ENCODE results near the gene TMEM86B.

The TMEM86B gene

GRCh38 chr19:55257461-55258420 lies 29.2 kb upstream of the TMEM86B start:
- peak in 1 of 4 experiments; percentile 25 for DNase-seq (ENCODE audit: low read depth in 4 of 4, low spot score in 1 of 4)

DNA sequence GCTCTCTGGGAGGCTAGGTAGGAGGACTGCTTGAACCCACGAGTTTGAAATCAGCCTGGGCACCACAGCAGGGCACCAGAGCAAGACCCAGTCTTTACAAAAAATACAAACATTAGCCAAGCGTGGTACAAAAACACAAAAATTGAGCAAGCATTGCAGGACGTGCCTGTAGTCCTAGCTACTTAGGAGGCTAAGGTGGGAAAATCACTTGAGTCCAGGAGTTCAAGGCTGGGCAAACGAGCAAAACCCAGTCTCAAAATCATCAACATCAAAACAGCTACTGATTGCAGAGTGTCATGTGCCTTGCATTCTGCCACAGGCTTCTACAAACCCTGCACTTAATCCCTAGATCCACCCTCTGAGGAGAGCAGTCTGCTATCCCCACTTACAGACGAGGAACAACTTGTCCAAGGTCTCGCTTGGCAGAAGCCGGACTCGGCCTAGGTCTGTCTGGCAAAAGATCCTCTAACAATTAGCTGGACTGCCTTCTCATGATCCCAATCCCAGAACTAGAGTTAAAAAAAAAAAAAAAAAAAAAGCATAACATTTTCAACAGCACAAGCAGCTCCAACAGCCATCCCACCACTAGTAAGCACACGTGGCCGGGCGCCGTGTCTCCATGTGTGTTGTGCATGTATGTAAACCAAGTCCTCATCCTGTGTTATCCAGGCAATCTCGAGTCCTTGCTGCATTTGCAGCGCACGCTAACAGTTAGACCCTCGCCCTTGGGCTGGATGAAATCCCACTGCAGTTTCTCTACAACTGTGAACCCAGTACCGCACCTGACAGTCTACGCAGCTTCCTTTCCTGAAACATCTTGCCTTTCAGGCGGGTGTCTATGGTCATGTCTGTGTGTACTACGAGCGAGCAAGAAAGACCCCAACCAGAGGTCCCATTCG lies 28.2 kb upstream of the TMEM86B start:
- DNase-seq (ENCODE audit: low read depth in 4 of 4, low spot score in 1 of 4) = no peak

DNA sequence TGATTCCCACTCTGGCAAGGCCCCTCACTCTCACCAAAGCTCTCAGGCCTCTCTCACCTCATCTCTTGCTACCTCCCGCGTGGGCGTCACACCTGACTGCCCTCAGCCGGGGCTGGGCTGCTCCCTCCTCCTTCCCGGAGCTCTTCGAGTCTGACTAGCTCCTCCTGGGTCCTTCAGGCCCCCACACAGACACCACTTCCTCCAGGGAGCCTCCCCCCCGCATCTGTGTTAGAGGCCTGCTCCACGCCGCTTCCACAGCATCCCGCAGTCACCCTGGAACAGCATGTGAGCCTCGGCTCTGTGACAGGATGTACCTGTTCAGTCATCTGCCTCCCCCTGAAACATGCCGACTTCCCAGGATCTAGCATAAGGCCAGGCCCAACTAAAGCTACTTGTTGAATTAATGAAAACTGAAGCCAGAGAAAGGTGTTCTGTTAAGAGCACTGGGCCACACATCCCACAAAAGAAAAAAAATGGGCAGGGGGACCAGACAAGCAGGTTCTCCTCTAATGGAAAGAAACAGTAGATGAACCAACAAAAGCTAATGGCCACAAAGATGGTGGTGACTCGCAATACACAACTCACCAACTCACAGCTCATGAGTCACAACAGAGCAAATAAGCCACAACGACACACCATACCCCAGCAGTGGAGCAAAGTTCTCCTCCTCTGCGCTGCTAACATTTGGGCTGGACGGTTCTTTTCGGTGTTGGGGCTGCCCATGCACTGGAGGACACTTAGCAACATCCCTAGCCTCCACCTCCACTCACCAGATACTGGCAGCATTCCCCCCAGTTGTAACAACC lies 27.3 kb upstream of the TMEM86B start:
- peak in 2 of 4 experiments; percentile 27 to 64 for DNase-seq (ENCODE audit: low read depth in 4 of 4, low spot score in 1 of 4)

DNA sequence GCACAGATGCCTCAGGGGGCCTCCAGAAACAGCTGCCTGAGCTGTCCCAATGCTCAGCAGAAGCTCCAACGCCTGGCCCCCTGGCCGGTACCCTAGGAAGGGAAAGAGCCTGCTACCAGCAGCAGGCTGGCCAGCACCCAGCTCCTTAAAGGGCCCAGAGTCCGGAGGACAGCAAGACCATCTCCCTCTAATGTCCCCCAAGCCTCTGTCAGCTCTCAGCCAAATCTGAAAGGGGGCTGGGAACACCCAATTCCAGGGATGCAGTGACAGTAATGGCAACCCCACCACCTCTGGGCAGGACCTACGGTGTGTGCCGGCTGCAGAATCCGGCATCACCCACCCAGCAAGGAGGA lies 26.0 kb upstream of the TMEM86B start:
- DNase-seq (ENCODE audit: low read depth in 4 of 4, low spot score in 1 of 4) = no peak

GRCh38 chr19:55253842-55254624 lies 25.5 kb upstream of the TMEM86B start:
- peak in 1 of 4 experiments; percentile 33 for DNase-seq (ENCODE audit: low read depth in 4 of 4, low spot score in 1 of 4)

- no peak for DNase-seq (ENCODE audit: low read depth in 4 of 4, low spot score in 1 of 4)
Measured at GRCh38 chr19:55252760-55253663, 24.4 kb upstream of the TMEM86B start.

GRCh38 chr19:55251341-55252081 lies 22.9 kb upstream of the TMEM86B start:
- DNase-seq (ENCODE audit: low read depth in 4 of 4, low spot score in 1 of 4) = no peak

- no peak for DNase-seq (ENCODE audit: low read depth in 4 of 4, low spot score in 1 of 4)
Measured at GRCh38 chr19:55250262-55251036, 21.9 kb upstream of the TMEM86B start.

GRCh38 chr19:55249841-55250240 lies 21.3 kb upstream of the TMEM86B start:
- DNase-seq (ENCODE audit: low read depth in 4 of 4, low spot score in 1 of 4) = no peak

- DNase-seq (ENCODE audit: low read depth in 4 of 4, low spot score in 1 of 4) = no peak
Measured at GRCh38 chr19:55248704-55249103, 20.1 kb upstream of the TMEM86B start.

DNA sequence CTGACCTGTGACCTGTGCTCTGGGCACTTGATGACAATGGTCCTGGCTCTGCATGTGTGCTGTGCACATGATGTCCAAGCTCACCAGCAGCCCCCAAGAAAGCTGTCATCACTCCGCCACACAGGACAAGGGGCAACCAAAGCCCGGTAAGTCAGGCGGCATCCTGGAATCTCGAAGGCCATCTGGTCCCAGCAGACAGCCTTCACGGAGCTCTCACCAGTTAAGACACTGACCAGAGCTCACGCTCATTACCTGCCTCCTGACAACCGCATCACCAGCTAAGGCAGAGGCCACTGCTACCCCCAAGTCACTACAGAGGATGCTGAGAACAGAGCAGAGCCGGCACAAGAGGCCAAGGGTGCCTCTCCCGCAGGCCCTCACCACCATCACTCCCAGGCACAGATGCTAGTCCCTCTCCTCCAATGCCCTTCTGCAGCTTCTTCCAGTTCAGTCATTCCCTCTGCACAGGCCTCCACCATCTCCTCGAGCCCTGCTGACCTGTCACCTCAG lies 19.7 kb upstream of the TMEM86B start:
- DNase-seq (ENCODE audit: low read depth in 4 of 4, low spot score in 1 of 4) = no peak

DNA sequence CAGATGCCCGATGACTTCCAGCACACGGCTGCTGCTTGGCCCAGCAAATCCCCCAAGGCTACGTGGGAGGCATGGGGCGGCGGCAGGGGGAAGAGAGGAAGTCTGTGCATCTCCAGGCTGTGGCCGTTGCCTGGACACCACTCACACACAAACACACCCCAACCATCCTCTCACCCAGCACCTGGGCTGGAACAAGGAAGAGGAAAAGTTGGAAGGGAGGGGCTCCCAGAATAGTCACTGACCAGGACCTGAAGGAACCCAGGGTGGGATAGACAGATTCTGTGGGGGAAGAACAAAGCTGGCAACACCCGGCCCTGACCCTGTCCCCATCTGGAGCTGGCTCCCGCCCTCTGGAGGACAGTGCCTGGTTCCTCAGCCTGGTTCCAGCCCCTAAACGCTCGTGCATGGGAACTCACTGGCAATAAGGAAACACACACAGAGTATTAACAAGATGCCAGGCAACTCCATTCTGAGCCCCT lies 19.1 kb upstream of the TMEM86B start:
- DNase-seq (ENCODE audit: low read depth in 4 of 4, low spot score in 1 of 4) = no peak

DNA sequence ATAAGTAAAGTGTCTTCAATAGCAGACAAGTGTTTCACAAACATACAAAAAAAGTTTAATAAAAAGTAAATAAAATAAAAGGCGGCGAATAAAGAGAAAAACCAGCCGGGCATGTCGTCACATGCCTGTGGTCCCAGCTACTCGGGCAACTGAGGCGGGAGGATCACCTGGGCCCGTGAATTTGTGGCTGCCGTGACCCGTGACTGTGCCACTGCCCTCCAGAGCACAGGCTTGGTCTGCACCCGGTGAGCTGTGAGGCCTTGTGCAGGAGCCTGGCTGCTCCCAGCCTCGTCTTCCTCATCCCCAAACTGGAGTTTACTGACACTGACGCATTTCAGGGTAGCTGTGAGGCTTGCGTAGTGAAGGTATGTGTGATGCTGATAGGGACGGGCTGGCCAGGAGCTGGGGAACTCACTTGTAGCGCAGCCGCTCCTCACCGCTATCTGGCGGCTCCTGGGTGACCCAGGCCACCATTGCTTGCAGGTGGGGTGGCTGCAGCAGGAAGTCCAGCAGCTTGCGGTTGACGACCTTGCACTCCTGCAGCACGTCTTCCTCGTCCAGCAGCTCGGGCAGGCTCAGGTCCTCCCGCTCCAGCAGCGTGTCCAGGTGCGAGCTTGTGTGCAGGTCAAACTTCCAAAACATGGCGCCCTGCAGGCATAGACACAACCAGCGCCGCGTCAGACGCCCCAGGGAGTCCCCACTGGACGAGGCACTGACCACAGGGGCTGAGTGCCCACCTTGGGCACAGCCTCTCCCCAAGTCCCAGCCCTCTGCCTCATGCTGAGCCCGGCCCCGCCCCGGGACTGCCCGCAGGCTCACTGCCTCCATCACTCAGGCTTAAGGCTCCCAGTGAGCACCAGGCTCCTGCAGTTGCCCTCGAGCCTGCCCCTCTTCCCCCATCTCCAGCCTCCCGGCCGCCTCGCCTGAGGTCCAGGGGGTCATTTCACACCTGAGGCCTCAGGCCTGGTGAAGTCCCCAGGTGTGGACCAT lies 18.2 kb upstream of the TMEM86B start:
- no peak for DNase-seq (ENCODE audit: low read depth in 4 of 4, low spot score in 1 of 4)

DNA sequence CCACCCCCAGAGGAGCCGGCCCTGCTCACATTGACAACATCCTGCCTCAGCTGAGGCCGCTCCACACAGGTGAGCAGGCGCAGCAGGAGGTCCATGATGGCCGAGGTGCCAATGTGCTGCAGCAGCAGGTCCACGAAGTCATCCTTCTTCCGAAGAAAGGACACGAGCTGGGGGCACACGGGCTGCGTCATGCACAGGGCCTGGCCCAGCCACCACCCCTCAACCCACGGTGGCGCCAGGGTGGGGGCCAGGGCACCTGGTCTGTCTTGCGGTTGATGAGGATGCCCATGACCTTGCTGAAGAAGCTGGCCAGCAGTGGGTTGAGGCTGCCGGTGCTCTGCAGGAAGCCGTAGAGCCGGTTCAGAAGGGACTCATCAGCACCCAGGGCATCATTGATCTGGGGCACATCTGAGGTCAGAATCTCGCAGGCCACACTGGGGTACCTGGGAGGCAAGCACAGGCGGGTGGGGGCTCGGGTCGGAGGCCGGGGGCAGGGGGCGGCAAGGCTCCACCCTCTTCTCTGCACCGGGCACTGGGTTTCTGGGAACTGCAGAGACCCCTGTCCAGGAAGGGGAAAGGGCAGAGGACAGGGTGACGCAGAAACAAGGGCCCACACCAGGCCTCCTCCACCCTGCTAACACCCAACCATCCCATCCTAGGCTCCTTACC lies 16.8 kb upstream of the TMEM86B start:
- no peak for DNase-seq (ENCODE audit: low read depth in 4 of 4, low spot score in 1 of 4)

- DNase-seq (ENCODE audit: low read depth in 4 of 4, low spot score in 1 of 4) = no peak
Measured at GRCh38 chr19:55244004-55244680, 15.6 kb upstream of the TMEM86B start.
